GM19025 (cell line): Measurements from ENCODE around the gene RNF40.
A peak's percentile ranks its signal among the peaks of the same experiment; 100 is the strongest.

Experiments
- ATAC-seq: cut with Tn5 transposase; IDR thresholded peaks from one replicate; pipeline ENCODE4 v1.9.1; 2021; ENCODE audit warnings: mild to moderate bottlenecking, low read depth, moderate library complexity; ENCODE audit not compliant: unreplicated experiment

The RNF40 gene

GRCh38 chr16:30761928-30762902 is at the start of gene RNF40, which contains the start of gene CFAP119:
Gene RNF40 (plus strand): TSS chr16:30762322. CDS start chr16:30762546, 224 bp downstream.
Gene CFAP119 (minus strand): TSS chr16:30762062. CDS start chr16:30761748, 314 bp downstream.
- ATAC-seq: peak; percentile 90

GRCh38 chr16:30715750-30716445 is 46.2 kb upstream of the RNF40 start:
- no peak for ATAC-seq

GRCh38 chr16:30720086-30720485 is 42.0 kb upstream of the RNF40 start:
- no peak for ATAC-seq

GRCh38 chr16:30720694-30721093 is 41.4 kb upstream of the RNF40 start:
- ATAC-seq: no peak

GRCh38 chr16:30721167-30721566 is 41.0 kb upstream of the RNF40 start:
- ATAC-seq: no peak

GRCh38 chr16:30721606-30722005 is 40.5 kb upstream of the RNF40 start:
- no peak for ATAC-seq

GRCh38 chr16:30722443-30722842 is 39.7 kb upstream of the RNF40 start:
- ATAC-seq: no peak

GRCh38 chr16:30722916-30723315 is 39.2 kb upstream of the RNF40 start:
- no peak for ATAC-seq

GRCh38 chr16:30723725-30724355 is 38.3 kb upstream of the RNF40 start:
- ATAC-seq: no peak

- ATAC-seq: no peak
These were observed 37.3 kb upstream of the RNF40 start for GRCh38 chr16:30724641-30725417.

GRCh38 chr16:30725418-30725792 is 36.7 kb upstream of the RNF40 start:
- ATAC-seq: no peak

- ATAC-seq: no peak
These were observed 33.8 kb upstream of the RNF40 start for GRCh38 chr16:30728321-30728720.

GRCh38 chr16:30728899-30729672 is 33.0 kb upstream of the RNF40 start:
- ATAC-seq: no peak

GRCh38 chr16:30731411-30731810 is 30.7 kb upstream of the RNF40 start:
- ATAC-seq: no peak

- ATAC-seq: no peak
These were observed 24.9 kb upstream of the RNF40 start for GRCh38 chr16:30736995-30737793.

GRCh38 chr16:30737794-30738648 is 24.1 kb upstream of the RNF40 start:
- ATAC-seq: no peak

- no peak for ATAC-seq
These were observed 22.9 kb upstream of the RNF40 start for GRCh38 chr16:30738984-30739951.
